H9 (cell line): ENCODE data around the gene ARID3C. TPM values are rescaled to one million over a fixed set of nuclear protein-coding genes. Genes with fewer than 3 reads are reported as not detected.

Source experiments
- DNase-seq: peaks from one replicate; pipeline ENCODE4 v3.0.0-alpha.2; 2017
- H2AFZ ChIP-seq: one replicate; pipeline ENCODE4 v1.6.1; 2013; ENCODE audit warnings: mild to moderate bottlenecking, low read length, control low read depth, moderate library complexity
- H2AK5ac ChIP-seq: 2 replicates; pipeline ENCODE4 v1.6.1; 2013; ENCODE audit warnings: low read length, control low read depth, mixed read lengths; ENCODE audit not compliant: insufficient read length
- H2BK120ac ChIP-seq: one replicate; pipeline ENCODE4 v1.6.1; 2013; ENCODE audit warnings: low read depth, mild to moderate bottlenecking, low read length, control low read depth, inconsistent platforms; ENCODE audit not compliant: poor library complexity, severe bottlenecking
- H2BK12ac ChIP-seq: 2 replicates; pipeline ENCODE4 v1.6.1; 2013; ENCODE audit warnings: low read length, control low read depth, mixed read lengths, low read depth; ENCODE audit not compliant: insufficient read length
- H2BK15ac ChIP-seq: 2 replicates; pipeline ENCODE4 v1.6.1; 2013; ENCODE audit warnings: low read depth, low read length, control low read depth
- H2BK20ac ChIP-seq: one replicate; pipeline ENCODE4 v1.6.1; 2013; ENCODE audit warnings: low read depth, mild to moderate bottlenecking, low read length, control low read depth, inconsistent platforms; ENCODE audit not compliant: poor library complexity, severe bottlenecking
- H2BK5ac ChIP-seq: 2 replicates; pipeline ENCODE4 v1.6.1; 2013; ENCODE audit warnings: low read length, control low read depth, mixed read lengths; ENCODE audit not compliant: insufficient read length
- H3K14ac ChIP-seq: 2 replicates; pipeline ENCODE4 v1.6.1; 2013; ENCODE audit warnings: low read length, control low read depth; ENCODE audit not compliant: insufficient read depth
- H3K18ac ChIP-seq: 2 replicates; pipeline ENCODE4 v1.6.1; 2013; ENCODE audit warnings: low read depth, mild to moderate bottlenecking, mixed read lengths, low read length, control low read depth; ENCODE audit not compliant: insufficient read length
- H3K23ac ChIP-seq: 2 replicates; pipeline ENCODE4 v1.6.1; 2013; ENCODE audit warnings: low read length, control low read depth, mixed read lengths, low read depth; ENCODE audit not compliant: insufficient read length
- H3K23me2 ChIP-seq: 2 replicates; pipeline ENCODE4 v1.6.1; 2013; ENCODE audit warnings: low read depth, mild to moderate bottlenecking, mixed read lengths, low read length, control low read depth; ENCODE audit not compliant: insufficient read length, poor library complexity, severe bottlenecking
- H3K27ac ChIP-seq: 2 replicates; pipeline ENCODE4 v1.5.1; 2013; ENCODE audit warnings: low read length, control low read depth, mixed read lengths, low read depth; ENCODE audit not compliant: insufficient read length
- H3K27me3 ChIP-seq: 2 replicates; pipeline ENCODE4 v1.6.1; 2013; ENCODE audit warnings: low read length, control low read depth, inconsistent platforms; ENCODE audit not compliant: insufficient read depth
- H3K4ac ChIP-seq: 2 replicates; pipeline ENCODE4 v1.6.1; 2013; ENCODE audit warnings: low read depth, mild to moderate bottlenecking, control low read depth, inconsistent platforms, low read length, moderate library complexity
- H3K4me1 ChIP-seq: 2 replicates; pipeline ENCODE4 v1.6.1; 2013; ENCODE audit warnings: low read length, control low read depth, inconsistent platforms; ENCODE audit not compliant: insufficient read depth
- H3K4me2 ChIP-seq: 2 replicates; pipeline ENCODE4 v1.6.1; 2013; ENCODE audit warnings: low read length, control low read depth, mixed read lengths; ENCODE audit not compliant: insufficient read length, insufficient read depth
- H3K56ac ChIP-seq: 2 replicates; pipeline ENCODE4 v1.6.1; 2013; ENCODE audit warnings: low read depth, mild to moderate bottlenecking, mixed read lengths, low read length, control low read depth; ENCODE audit not compliant: insufficient read length
- H3K79me1 ChIP-seq: 2 replicates; pipeline ENCODE4 v1.6.1; 2013; ENCODE audit warnings: low read depth, mild to moderate bottlenecking, moderate library complexity, low read length, control low read depth, inconsistent platforms; ENCODE audit not compliant: insufficient read depth, poor library complexity, severe bottlenecking
- H3K79me2 ChIP-seq: 2 replicates; pipeline ENCODE4 v1.6.1; 2013; ENCODE audit warnings: low read length, control low read depth, inconsistent platforms; ENCODE audit not compliant: insufficient read depth
- H3K9ac ChIP-seq: 2 replicates; pipeline ENCODE4 v1.6.1; 2013; ENCODE audit warnings: low read length, control low read depth, mixed read lengths; ENCODE audit not compliant: insufficient read length; ENCODE audit errors: extremely low read depth
- H3K9me3 ChIP-seq: one replicate; pipeline ENCODE4 v1.6.1; 2013; ENCODE audit warnings: low read depth, low read length, inconsistent platforms; ENCODE audit not compliant: control insufficient read depth
- H3T11ph ChIP-seq: one replicate; pipeline ENCODE4 v1.6.1; 2013; ENCODE audit warnings: mild to moderate bottlenecking, low read length, control low read depth, inconsistent platforms
- H4K20me1 ChIP-seq: one replicate; pipeline ENCODE4 v1.6.1; 2013; ENCODE audit not compliant: control insufficient read depth, insufficient read length, insufficient read depth
- H4K5ac ChIP-seq: 2 replicates; pipeline ENCODE4 v1.6.1; 2013; ENCODE audit warnings: low read depth, mild to moderate bottlenecking, mixed read lengths, low read length, control low read depth; ENCODE audit not compliant: insufficient read length
- H4K8ac ChIP-seq: replicated peaks from 2 replicates; pipeline ENCODE4 v1.6.1; 2013; ENCODE audit warnings: low read length, control low read depth, mixed read lengths, low read depth; ENCODE audit not compliant: insufficient read length
- H4K91ac ChIP-seq: 2 replicates; pipeline ENCODE4 v1.6.1; 2013; ENCODE audit warnings: low read depth, mild to moderate bottlenecking, moderate library complexity, mixed read lengths, low read length, control low read depth; ENCODE audit not compliant: insufficient read length
- H3K27ac Mint-ChIP-seq, 3 experiments: 2 replicates in 2 of 3; 3 replicates in 1 of 3; pipeline ENCODE4 v1.8.0; 2020 to 2021; ENCODE audit warnings: mixed read lengths in 3 of 3, mild to moderate bottlenecking in 1 of 3, moderate library complexity in 1 of 3
- H3K27me3 Mint-ChIP-seq: 2 replicates; pipeline ENCODE4 v1.8.0; 2021; ENCODE audit warnings: low read depth, mild to moderate bottlenecking, moderate library complexity, mixed read lengths
- H3K36me3 Mint-ChIP-seq, 3 experiments: 2 replicates in 2 of 3; 3 replicates in 1 of 3; pipeline ENCODE4 v1.8.0; 2020 to 2021; ENCODE audit warnings: low read depth in 3 of 3, mixed read lengths in 3 of 3; ENCODE audit not compliant: insufficient read depth in 1 of 3
- H3K4me1 Mint-ChIP-seq, 2 experiments: 2 replicates each; pipeline ENCODE4 v1.8.0; 2020; ENCODE audit warnings: mixed read lengths in 2 of 2
- H3K4me3 Mint-ChIP-seq, 2 experiments: 2 replicates in 1 of 2; 3 replicates in 1 of 2; pipeline ENCODE4 v1.8.0; 2020 to 2021; ENCODE audit warnings: mild to moderate bottlenecking in 2 of 2, mixed read lengths in 2 of 2, moderate library complexity in 1 of 2
- H3K9me3 Mint-ChIP-seq, 2 experiments: 2 replicates in 1 of 2; 3 replicates in 1 of 2; pipeline ENCODE4 v1.8.0; 2020; ENCODE audit warnings: mild to moderate bottlenecking in 2 of 2, mixed read lengths in 2 of 2, moderate library complexity in 1 of 2
- CTCF ChIP-seq: fragments of 200-600 bp; sonication (generic); conservative IDR thresholded peaks from 3 replicates; pipeline ENCODE4 v1.8.0; 2021; ENCODE audit warnings: antibody characterized with exemption, mild to moderate bottlenecking
- WGBS: extraction: QIAGEN DNeasy Blood & Tissue Kit; methylation state at CpG from one replicate; pipeline ENCODE4 v1.1.7; 2013; ENCODE audit warnings: missing lambda C conversion rate, low lambda C conversion rate, mixed read lengths; ENCODE audit not compliant: insufficient read length; ENCODE audit errors: extremely low coverage; 5-methylcytosine and 5-hydroxymethylcytosine counted together
- total RNA-seq: library from RNA; stranded (reverse); gene quantifications from 2 replicates; pipeline ENCODE4 v1.2.1, GENCODE V29; 2021

The ARID3C gene
- total RNA-seq, 1 experiment from 2014 or later = not detected

GRCh38 chr9:34669809-34670562, 41.1 kb upstream of the ARID3C start:
- Histone ChIP-seq H2BK12ac (no peak overlapping the region), H3K4me1 (no peaks in the 10 kb centered on the region), H3K27ac (no peak overlapping the region), H3K27me3 (no peaks in the 10 kb centered on the region), H3K56ac (no peak overlapping the region), H3K4ac (no peak overlapping the region), H3K23ac (no peak overlapping the region), H2BK20ac (no peak overlapping the region), H3T11ph (no peak overlapping the region), H3K79me1 (no peaks in the 10 kb centered on the region), H3K79me2 (no peaks in the 10 kb centered on the region), H4K91ac (no peak overlapping the region), H3K4me2 (no peak overlapping the region), H2AFZ (no peak overlapping the region), H2AK5ac (no peak overlapping the region), H4K5ac (no peak overlapping the region), H4K20me1 (no peaks in the 10 kb centered on the region), H4K8ac (no peak overlapping the region), H3K18ac (no peak overlapping the region), H3K9me3 (no peaks in the 10 kb centered on the region), H2BK5ac (no peak overlapping the region), H3K23me2 (peaks cover 7% of the 10 kb centered on the region), H3K14ac (no peak overlapping the region), H2BK120ac (no peak overlapping the region), H3K9ac (no peak overlapping the region), H2BK15ac (no peak overlapping the region)
- no peak for TF ChIP-seq CTCF
- WGBS = no CpG with 5 or more reads among the region's 5 CpGs
- H3K27ac Mint-ChIP-seq = no peak overlapping the region
- no peak for DNase-seq
- H3K4me1 Mint-ChIP-seq = peaks cover 5% of the 10 kb centered on the region in 2 experiments
- H3K9me3 Mint-ChIP-seq = peaks cover 10 to 13% of the 10 kb centered on the region in 2 experiments
- H3K4me3 Mint-ChIP-seq = no peak overlapping the region
- H3K27me3 Mint-ChIP-seq = peaks cover 10% of the 10 kb centered on the region
- peaks cover 24 to 27% (median 24%) of the 10 kb centered on the region in 3 experiments for H3K36me3 Mint-ChIP-seq
